Pancreas (tissue), 10 donors: ENCODE results near the gene MIEN1. TPM values are rescaled to one million over a fixed set of nuclear protein-coding genes. Genes with fewer than 3 reads are reported as not detected.

Source experiments
- ATAC-seq, 4 donors: fragments of 200-7000 bp; cut with Tn5 transposase; one replicate each; pipeline versions ENCODE4 v1.8.0 to v1.9.1; 2020; ENCODE audit warnings: mild to moderate bottlenecking in 4 of 4, moderate library complexity in 4 of 4
- DNase-seq, 6 donors: peaks; one replicate each; pipeline ENCODE4 v3.0.0-alpha.2; 2020
- FAIRE-seq: peaks from 2 replicates; lab custom pipeline; 2012; peaks lifted over from hg19 to GRCh38; lab: Jason Lieb, UNC
- H3K27ac ChIP-seq, 4 donors: fragments of 200-600 bp; sonication (generic); 1 replicate in 3 of 4; 2 replicates in 1 of 4; pipeline versions ENCODE4 v1.5.0 to v1.8.0; 2020
- H3K27me3 ChIP-seq, 4 donors: fragments of 200-600 bp; one replicate each; pipeline ENCODE4 v1.8.0; 2021
- H3K36me3 ChIP-seq, 3 donors: fragments of 200-600 bp; sonication (generic) in 1 of 3; one replicate each; pipeline versions ENCODE4 v1.5.0 to v1.8.0; 2020 to 2021
- H3K4me1 ChIP-seq, 3 donors: fragments of 200-600 bp; one replicate each; pipeline ENCODE4 v1.8.0; 2021
- H3K4me3 ChIP-seq, 4 donors: fragments of 200-600 bp; sonication (generic) in 2 of 4; one replicate each; pipeline versions ENCODE4 v1.5.0 to v1.8.0; 2020 to 2021
- H3K9me3 ChIP-seq, 4 donors: fragments of 200-600 bp; one replicate each; pipeline ENCODE4 v1.8.0; 2021
- CTCF ChIP-seq, 4 donors: fragments of 200-600 bp; sonication (generic) in 3 of 4; IDR thresholded peaks; one replicate each; pipeline versions ENCODE4 v1.5.0 to v1.8.0; 2021; ENCODE audit warnings: antibody characterized with exemption in 4 of 4
- WGBS, 2 donors: extraction: QIAGEN DNeasy Blood & Tissue Kit; methylation state at CpG; one replicate each; pipeline ENCODE4 v1.1.7; 2013; 5-methylcytosine and 5-hydroxymethylcytosine counted together
- intact Hi-C, 3 donors: fragments of 100-400 bp; cut with DNase I; formaldehyde crosslinking; loops; one replicate each; pipeline versions ENCODE4 v1.11.1 to v1.14.2; 2022
- polyA plus RNA-seq, 2 donors: library from polyadenylated mRNA; stranded (reverse); fragments of 200-250 nt; gene quantifications; one replicate each; pipeline ENCODE4 v1.2.3, GENCODE V29; 2013
- total RNA-seq, 6 donors: library from RNA; stranded (reverse); fragmentation: NEBNext Ultra II Directional in 4 of 6; extraction: Animal tissue kit (Norgen Biotek cat#: 25700) in 4 of 6; gene quantifications; one replicate each; pipeline versions ENCODE4 v1.2.1 to v1.2.4, GENCODE V29; 2021 to 2023
- donor health status: healthy with polysubstance abuse.
- donor health status: DM: no; HTN: no; CAD: no; lungs with moderate emphysema.
- donor health status: DM: no; HTN: no; CAD: no.
- donor health status: control.
- donor health status: control.
- donor health status: Bipolar disorder and iron deficiency.
- donor health status: DM: yes; HTN: yes; CAD: no.
- donor health status: DM: no; HTN: no; CAD: no.
- donor health status: DM: no; HTN: no; CAD: no.
- donor health status: DM: yes; HTN: yes; CAD: no.

The MIEN1 gene
- total and polyA plus RNA-seq, 8 donors = 17.0 to 75.2 (median 25.3) TPM

GRCh38 chr17:39687546-39688474 lies 42.5 kb downstream of the MIEN1 start, which contains the start of gene PGAP3:
PGAP3 (minus strand) TSS chr17:39688057; CDS start chr17:39688014, 43 bp downstream.
- H3K4me3 ChIP-seq = peak within 1 kb of the TSS; percentile 42 to 73 (median 57)
- TF ChIP-seq CTCF (IDR thresholded peaks at IDR 0.05) = no peak
- no peaks in the 10 kb centered on the region for H3K9me3 ChIP-seq
- DNase-seq = peak; percentile 71 to 91 (median 87)
- 1 to 2% methylated on average over 42 to 45 of the region's 45 CpGs for WGBS, 2 donors
- H3K27me3 ChIP-seq = no peaks in the 10 kb centered on the region
- FAIRE-seq = no peak
- ATAC-seq = peak; percentile 93 to 96 (median 96)
- intact Hi-C loops = no loop called here
- peak within 1 kb of the TSS; percentile 59 to 94 (median 80) for H3K27ac ChIP-seq
- H3K4me1 ChIP-seq = peaks cover 0 to 7% (median 5%) of the 10 kb centered on the region in 3 donors
- peaks cover 0 to 4% (median 0%) of the 10 kb centered on the region in 3 donors for H3K36me3 ChIP-seq

DNA sequence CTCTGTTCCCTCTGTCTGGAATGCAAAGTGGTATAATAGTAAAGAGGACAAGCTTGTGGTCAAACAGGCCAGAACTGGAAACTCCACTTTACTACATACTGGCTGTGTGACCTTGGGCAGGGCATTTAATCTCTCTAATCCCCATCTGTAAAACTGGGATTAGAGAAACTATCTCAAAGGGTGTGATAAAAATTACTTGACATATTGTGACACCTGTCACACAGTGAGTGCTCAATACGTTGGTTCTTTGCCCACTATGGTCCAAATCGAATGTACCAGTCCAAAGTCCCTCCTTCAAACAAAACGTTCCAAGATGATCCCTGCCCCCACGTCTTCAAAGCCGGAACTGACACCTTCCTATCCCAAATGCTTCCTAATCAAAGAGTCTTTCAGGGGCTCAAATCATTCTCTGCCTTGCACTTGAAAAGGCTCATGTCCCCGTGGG lies 43.2 kb downstream of the MIEN1 start:
- DNase-seq (no peak), FAIRE-seq (no peak)
- 12 to 18% methylated on average over 6 of the region's 6 CpGs for WGBS, 2 donors

GRCh38 chr17:39684369-39685192 lies 45.8 kb downstream of the MIEN1 start:
- no peak for TF ChIP-seq CTCF (IDR thresholded peaks at IDR 0.05)

More for the DNA sequence above, 43.2 kb downstream of the MIEN1 start:
- no peak for TF ChIP-seq CTCF (IDR thresholded peaks at IDR 0.05)
- intact Hi-C loops = no loop called here
- peak overlapping the region in 3 of 4 donors; percentile 71 to 94 (median 90) for H3K27ac ChIP-seq
- H3K36me3 ChIP-seq = peaks cover 0 to 4% (median 0%) of the 10 kb centered on the region in 3 donors
- H3K4me1 ChIP-seq = peaks cover 0 to 7% (median 5%) of the 10 kb centered on the region in 3 donors
- ATAC-seq = peak in 2 of 4 donors; percentile 10 to 11
- no peaks in the 10 kb centered on the region for H3K27me3 ChIP-seq
- H3K9me3 ChIP-seq = no peaks in the 10 kb centered on the region
- H3K4me3 ChIP-seq = peak overlapping the region; percentile 42 to 73 (median 57)

GRCh38 chr17:39683295-39683939 lies 46.9 kb downstream of the MIEN1 start:
- 82 to 88% methylated on average over 9 of the region's 9 CpGs for WGBS, 2 donors
- no peak for FAIRE-seq
- Histone ChIP-seq H3K27ac (no peak overlapping the region), H3K4me1 (peaks cover 0 to 2% (median under 1%) of the 10 kb centered on the region in 3 donors), H3K27me3 (no peaks in the 10 kb centered on the region), H3K4me3 (no peak overlapping the region), H3K36me3 (peaks cover 0 to 4% (median 0%) of the 10 kb centered on the region in 3 donors), H3K9me3 (no peaks in the 10 kb centered on the region)
- ATAC-seq = no peak
- intact Hi-C loops = no loop called here
- no peak for TF ChIP-seq CTCF (IDR thresholded peaks at IDR 0.05)
- DNase-seq = peak in 1 of 6 donors; percentile 16

More at GRCh38 chr17:39684369-39685192, 45.8 kb downstream of the MIEN1 start:
- whole genome bisulfite sequencing, 2 donors = 87 to 94% methylated on average over 12 of the region's 12 CpGs
- peak in 2 of 6 donors; percentile 13 to 45 for DNase-seq
- intact Hi-C loops = no loop called here
- H3K27me3 ChIP-seq = no peaks in the 10 kb centered on the region
- FAIRE-seq = no peak
- H3K27ac ChIP-seq = no peak overlapping the region
- ATAC-seq = no peak
- peaks cover 0 to 4% (median 0%) of the 10 kb centered on the region in 3 donors for H3K36me3 ChIP-seq
- no peak overlapping the region for H3K4me3 ChIP-seq
- H3K9me3 ChIP-seq = no peaks in the 10 kb centered on the region
- peaks cover 0 to 7% (median 5%) of the 10 kb centered on the region in 3 donors for H3K4me1 ChIP-seq
